Activated CD8-positive, alpha-beta memory T cell treated with anti-CD3 and anti-CD28 coated beads, Interleukin-2, amount 50 U/mL, for 48 hours (primary cell): ENCODE measurements around the gene DHRS4L2.
"Not testable (repeated sequence)": the region's sequence is repeated elsewhere in the genome, so short reads cannot be mapped to it uniquely, and the experiment has no call there.

Experiments
- DNase-seq: peaks from one replicate; pipeline ENCODE4 v3.0.0-alpha.2; 2020

DHRS4L2 gene

GRCh38 chr14:23988607-23989363 is at the start of gene DHRS4L2:
Gene DHRS4L2 (plus strand): TSS chr14:23988929. CDS start chr14:23988948, 19 bp downstream.
- DNase-seq, result peak; percentile 89

DNA sequence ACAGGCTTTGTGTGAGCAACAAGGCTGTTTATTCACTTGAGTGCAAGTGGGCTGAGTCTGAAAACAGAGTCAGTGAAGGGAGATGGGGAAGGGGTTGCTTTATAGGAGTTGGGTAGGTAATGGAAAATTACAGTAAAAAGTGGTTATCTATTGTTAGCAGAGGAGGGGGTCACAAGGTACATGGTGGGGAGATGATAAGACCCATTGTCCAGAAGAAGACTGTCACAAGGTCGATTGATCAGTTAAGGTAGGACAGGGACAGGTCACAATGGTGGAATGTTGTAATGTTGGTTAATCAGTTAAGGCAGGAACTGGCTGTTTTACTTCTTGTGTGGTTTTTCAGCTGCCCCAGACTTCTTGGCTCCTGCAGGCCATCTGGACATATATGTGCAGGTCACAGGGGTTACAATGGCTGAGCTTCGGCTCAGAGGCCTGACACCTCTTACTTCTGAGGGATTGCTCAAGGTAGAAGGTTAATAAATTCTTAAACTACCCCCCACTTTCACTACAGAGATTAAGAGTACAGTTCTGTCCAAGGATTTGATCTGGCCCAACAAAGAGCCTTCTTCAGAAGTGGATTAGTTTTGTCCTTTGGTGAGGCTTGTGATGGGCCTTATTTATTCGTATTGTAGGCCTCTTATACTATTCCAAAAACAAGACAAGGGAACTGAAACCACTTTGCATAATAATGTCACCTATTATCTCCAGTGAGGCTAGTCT is 49.0 kb upstream of the DHRS4L2 start:
- no peak for DNase-seq

DNA sequence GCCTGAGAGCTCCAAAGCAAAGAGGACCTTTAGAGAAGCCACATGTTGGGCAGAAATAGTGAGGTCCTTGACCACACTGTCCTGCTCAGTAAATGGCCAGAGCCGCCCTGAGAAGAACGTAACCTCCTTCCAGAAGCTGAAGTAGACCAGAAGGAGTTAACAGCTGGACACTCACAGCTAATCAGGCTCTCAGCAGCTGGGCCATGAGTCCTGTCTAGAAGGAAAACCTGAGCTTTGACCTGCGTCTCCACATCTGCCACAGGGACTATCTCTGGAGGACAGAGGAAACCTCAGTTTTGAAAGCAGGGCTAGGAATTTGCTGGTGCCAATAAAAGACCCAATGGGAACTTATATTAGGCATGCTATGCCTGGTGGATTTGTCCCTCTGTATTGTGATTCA is 47.5 kb upstream of the DHRS4L2 start:
- DNase-seq, result no peak

DNA sequence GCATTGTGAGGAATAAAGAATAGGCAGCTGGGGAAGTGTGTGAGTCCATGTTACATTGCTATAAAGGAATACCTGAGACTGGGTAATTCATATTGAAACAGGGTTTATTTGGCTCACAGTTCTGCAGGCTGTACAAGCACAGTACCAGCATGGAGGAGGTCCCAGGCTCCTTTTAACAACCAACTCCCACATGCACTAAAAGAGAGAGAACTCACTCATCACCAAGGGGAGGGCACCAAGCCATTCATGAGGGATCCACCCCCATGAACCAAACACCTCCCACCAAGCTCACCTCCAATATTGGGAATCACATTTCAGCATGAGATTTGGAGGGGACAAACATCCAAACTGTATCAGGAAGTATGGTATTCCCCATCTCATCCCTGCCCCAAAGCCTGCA is 47.1 kb upstream of the DHRS4L2 start:
- no peak for DNase-seq

- no peak for DNase-seq
These were observed 46.1 kb upstream of the DHRS4L2 start for GRCh38 chr14:23942587-23942986.

DNA sequence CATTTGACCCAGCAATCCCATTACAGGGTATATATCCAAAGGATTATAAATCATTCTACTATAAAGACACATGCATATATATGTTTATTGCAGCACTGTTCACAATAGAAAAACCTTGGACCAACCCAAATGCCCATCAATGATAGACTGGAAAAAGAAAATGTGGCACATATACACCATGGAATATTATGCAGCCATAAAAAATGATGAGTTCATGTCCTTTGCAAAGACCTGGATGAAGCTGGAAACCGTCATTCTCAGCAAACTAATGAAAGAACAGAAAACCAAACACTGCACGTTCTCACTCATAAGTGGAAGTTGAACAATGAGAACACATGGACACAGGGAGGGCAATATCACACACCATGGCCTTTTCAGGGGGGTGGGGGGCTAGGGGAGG is 39.7 kb upstream of the DHRS4L2 start:
- not testable (repeated sequence) for DNase-seq

- no peak for DNase-seq
These were observed 38.2 kb upstream of the DHRS4L2 start for GRCh38 chr14:23950411-23951135.

- DNase-seq, result not testable (repeated sequence)
These were observed 37.6 kb upstream of the DHRS4L2 start for GRCh38 chr14:23951136-23951466.

DNA sequence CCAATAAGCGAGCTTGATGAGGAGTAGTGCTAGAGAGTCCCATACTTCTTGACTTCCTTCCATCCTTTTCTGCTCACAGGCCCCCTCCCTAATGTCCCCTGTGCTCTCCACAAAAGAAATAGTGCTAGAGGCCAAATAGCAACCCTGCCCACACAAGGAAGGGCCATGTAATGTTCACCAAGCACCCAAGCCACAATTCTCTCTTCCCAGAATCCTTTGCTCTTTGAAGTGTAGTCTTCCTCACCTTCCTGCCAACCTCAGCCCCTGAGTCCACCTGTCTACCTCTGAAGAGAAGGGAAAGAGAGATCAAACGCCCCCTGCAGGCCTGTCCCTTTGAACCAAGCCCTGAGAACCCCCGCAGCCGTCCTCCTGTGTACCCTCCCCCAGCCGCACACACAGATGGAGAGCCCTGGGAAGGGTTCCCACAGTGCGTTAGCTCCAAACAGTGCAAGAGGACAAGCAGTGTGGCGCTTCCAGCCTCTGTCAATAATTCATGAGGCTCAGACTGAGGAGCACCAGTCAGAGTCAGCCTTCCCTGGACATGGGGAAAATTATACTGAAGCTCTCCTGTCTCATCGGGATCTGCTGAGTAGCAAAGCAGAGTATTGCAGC is 37.0 kb upstream of the DHRS4L2 start:
- no peak for DNase-seq

- DNase-seq, result not testable (repeated sequence)
These were observed 35.6 kb upstream of the DHRS4L2 start for GRCh38 chr14:23953116-23953463.

- peak; percentile 89 for DNase-seq
These were observed 35.1 kb upstream of the DHRS4L2 start, which contains the start of gene DHRS4 for GRCh38 chr14:23953464-23954278. Gene DHRS4 (plus strand): TSS chr14:23953770. CDS start chr14:23953789, 19 bp downstream.

DNA sequence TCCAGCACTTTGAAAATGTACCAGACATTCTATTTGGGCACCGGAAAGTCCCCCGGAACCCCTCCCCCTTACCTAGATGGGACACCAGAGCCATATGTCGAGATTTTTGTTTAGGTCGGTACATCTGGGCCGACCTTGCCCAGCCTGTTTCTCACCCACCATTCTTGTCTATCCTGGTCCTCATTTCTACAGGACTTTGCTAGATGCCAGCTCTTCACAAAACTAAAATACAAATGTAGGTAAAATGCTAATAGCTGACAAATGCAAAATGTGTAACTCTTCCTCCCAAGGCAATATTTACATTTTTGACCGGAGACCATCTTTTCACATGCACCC is 34.5 kb upstream of the DHRS4L2 start:
- DNase-seq, result not testable (repeated sequence)

DNA sequence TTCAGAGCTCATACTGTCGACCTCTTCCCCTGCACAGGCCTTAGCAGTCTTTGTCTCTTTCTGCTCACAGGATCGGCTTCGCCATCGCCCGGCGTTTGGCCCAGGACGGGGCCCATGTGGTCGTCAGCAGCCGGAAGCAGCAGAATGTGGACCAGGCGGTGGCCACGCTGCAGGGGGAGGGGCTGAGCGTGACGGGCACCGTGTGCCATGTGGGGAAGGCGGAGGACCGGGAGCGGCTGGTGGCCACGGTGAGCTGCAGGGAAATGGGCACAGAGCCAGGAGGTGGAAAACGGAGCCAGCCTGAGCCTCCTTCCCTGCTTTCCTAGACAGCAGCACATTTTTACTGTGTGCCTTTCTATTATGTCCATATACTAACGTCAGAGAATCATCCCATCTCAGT is 33.8 kb upstream of the DHRS4L2 start:
- not testable (repeated sequence) for DNase-seq

- not testable (repeated sequence) for DNase-seq
These were observed 32.9 kb upstream of the DHRS4L2 start for GRCh38 chr14:23955811-23956210.

DNA sequence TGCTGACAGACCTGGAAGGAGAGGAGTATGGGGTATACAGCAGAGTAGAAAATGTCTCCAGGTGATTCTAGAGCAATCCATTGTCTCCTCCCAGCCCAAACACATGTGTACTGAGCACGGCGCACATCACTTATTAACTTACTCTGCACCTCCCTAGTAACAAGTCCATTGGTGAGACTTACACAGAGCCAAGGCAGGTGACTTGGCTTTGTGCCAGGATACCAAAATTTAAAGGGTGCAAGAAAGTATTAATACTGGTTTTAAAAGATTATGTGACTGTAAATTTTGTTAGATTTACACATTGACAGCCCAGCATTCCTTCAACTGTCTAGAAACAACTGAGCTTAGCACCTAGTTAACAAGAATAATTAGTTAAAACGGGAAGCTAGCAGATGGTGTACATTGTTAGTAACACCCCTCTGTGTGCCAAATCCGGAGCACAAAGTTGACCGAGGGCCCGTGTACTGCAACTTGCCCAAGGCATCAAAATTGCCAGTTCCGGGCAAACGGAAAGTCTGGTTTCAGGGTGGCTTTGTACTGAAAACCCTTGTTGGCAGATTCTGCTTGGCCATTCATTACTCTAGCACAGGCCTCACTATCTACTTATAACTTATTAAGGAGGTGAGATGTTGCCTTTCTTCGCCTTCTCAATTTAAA is 30.7 kb upstream of the DHRS4L2 start:
- not testable (repeated sequence) for DNase-seq

- DNase-seq, result not testable (repeated sequence)
These were observed 27.8 kb upstream of the DHRS4L2 start for GRCh38 chr14:23960899-23961298.

- not testable (repeated sequence) for DNase-seq
These were observed 27.0 kb upstream of the DHRS4L2 start for GRCh38 chr14:23961704-23962103.

DNA sequence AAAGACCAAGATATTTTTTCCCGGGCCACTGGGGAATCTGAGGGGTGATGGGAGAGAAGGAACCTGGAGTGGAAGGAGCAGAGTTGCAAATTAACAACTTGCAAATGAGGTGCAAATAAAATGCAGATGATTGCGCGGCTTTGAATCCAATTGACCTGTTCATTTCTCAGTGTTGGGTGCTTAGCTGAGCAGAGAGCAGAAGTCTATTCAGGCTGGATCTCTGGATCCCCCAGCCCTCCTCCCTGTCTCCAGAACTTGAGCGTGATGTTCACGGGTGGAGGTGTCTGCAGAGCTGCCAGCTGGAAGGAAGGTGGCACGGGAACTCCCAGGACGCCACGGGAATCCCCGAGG is 19.6 kb upstream of the DHRS4L2 start:
- DNase-seq, result not testable (repeated sequence)

- DNase-seq, result peak; percentile 86
These were observed 19.0 kb upstream of the DHRS4L2 start for GRCh38 chr14:23969481-23970282.

- not testable (repeated sequence) for DNase-seq
These were observed 18.5 kb upstream of the DHRS4L2 start for GRCh38 chr14:23970283-23970659.

DNA sequence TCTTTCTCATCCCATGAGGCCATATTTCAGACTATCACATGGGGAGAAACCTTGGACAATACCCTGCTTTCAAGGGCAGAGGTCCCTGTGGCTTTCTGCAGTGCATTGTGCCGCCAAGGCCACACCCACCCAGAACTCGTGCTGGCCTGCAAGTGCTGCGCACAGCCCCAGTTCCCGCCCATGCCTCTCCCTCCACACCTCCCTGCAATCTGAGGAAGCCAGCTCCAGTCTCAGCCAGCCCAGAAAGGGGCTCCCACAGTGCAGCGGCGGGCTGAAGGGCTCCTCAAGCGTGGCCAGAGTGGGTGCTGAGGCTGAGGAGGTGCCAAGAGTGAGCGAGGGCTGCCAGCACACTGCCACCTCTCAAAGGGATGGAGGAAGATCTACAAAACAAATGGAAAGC is 15.6 kb upstream of the DHRS4L2 start:
- not testable (repeated sequence) for DNase-seq
